HFF-Myc (cell line): Measurements from ENCODE around the gene UACA.

Source experiments
- DNase-seq: peaks from one replicate; pipeline ENCODE4 v3.0.0-alpha.2; 2011; ENCODE audit warnings: low read depth; ENCODE audit errors: extremely low read depth
- H3K4me3 ChIP-seq: replicated peaks from 2 replicates; pipeline ENCODE4 v1.5.1; 2011; ENCODE audit warnings: low read depth, mild to moderate bottlenecking, control low read depth, low read length
- TF ChIP-seq, protein P1 (sequence below): IDR thresholded peaks from 2 replicates; pipeline ENCODE4 v1.5.1; 2012; ENCODE audit warnings: mild to moderate bottlenecking, low read depth, low read length, control low read depth; ENCODE audit errors: missing control alignments

Gene UACA

GRCh38 chr15:70608144-70608543, 155.2 kb downstream of the UACA start:
- TF ChIP-seq, protein P1, sequence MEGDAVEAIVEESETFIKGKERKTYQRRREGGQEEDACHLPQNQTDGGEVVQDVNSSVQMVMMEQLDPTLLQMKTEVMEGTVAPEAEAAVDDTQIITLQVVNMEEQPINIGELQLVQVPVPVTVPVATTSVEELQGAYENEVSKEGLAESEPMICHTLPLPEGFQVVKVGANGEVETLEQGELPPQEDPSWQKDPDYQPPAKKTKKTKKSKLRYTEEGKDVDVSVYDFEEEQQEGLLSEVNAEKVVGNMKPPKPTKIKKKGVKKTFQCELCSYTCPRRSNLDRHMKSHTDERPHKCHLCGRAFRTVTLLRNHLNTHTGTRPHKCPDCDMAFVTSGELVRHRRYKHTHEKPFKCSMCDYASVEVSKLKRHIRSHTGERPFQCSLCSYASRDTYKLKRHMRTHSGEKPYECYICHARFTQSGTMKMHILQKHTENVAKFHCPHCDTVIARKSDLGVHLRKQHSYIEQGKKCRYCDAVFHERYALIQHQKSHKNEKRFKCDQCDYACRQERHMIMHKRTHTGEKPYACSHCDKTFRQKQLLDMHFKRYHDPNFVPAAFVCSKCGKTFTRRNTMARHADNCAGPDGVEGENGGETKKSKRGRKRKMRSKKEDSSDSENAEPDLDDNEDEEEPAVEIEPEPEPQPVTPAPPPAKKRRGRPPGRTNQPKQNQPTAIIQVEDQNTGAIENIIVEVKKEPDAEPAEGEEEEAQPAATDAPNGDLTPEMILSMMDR: no peak
- no peak overlapping the region for H3K4me3 ChIP-seq
- no peak for DNase-seq

DNA sequence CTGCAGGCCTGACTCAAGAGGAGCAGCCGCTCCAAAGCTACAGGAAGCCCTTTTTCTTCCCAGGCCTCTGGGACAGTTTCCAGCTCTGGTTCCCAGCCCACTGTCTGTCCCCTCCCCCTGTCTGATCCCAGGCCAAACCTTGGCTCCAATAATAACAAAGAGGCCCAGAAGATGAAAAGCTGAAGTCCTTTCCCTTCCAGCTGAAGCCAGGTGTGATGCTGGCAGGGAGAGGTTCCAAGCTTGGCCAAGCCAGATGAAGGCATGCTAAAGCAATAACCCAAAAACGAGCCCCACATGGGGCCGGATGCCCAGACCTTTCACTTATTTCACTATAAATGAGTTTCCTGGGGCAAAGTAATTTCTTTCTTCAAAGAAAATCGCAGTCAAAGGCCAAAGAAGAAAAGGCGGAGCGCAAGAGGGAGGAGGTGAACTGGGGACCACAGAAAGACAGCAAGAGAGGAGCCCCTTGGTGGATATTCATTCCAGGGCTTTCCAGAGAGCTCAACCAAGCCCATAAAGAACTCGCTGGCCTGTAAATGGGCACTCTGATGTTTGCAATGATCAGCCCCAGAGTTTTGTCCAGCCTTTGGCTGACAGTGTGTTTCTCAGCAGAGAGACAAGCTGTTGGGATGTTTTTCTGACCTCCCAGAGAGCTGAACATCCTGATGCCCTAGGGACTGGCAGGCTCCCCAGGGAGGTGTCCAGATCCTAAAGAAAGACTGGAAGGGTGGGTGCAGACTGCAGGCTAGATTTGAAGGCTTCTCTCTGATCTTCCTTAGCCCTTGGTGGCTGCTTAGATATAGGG, 157.6 kb downstream of the UACA start:
- no peak overlapping the region for H3K4me3 ChIP-seq
- TF ChIP-seq, protein P1: no peak
- no peak for DNase-seq

DNA sequence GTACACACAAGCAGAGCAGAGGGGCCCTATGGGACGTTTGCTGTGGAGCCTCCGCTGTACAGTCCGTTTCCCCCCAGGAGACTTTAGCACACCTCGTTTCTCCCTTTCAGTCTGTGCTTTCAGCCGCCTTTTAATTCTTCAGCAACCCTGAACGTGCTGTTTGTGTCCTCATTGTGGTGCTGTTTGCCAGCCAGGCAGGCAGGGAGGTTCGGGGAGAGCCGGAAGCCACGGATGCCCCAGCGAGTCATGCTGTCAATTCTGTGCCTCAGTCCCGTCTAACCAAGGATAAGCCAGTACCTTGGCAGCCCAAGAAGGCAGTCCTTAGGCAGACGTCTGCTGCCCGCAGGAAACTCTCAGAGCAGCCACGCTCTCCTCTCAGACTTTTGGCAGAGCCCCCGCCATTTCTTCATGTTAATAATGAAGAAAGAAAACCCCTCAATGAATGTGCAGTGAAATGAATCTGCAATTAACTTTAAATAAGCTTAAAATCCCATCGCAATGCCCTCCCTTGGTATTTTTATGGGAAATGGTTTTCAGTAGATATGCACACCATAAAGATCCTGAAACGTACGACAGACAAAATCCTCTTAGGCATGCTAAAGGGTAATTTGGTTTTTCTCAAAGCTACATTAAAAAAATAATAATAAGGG, 158.6 kb downstream of the UACA start:
- DNase-seq: no peak
- H3K4me3 ChIP-seq: no peak overlapping the region
- TF ChIP-seq, protein P1: no peak
